ENCODE data around the gene GPR157. TPM values are rescaled to one million over a fixed set of nuclear protein-coding genes. Genes with fewer than 3 reads are reported as not detected.
"Not testable (repeated sequence)": the region's sequence is repeated elsewhere in the genome, so short reads cannot be mapped to it uniquely, and the experiment has no call there.

GPR157 gene
- polyA plus RNA-seq, 2 of the 4 experiments (the other 2 are of a cell fraction) = 3.6 to 4.7 TPM

DNA sequence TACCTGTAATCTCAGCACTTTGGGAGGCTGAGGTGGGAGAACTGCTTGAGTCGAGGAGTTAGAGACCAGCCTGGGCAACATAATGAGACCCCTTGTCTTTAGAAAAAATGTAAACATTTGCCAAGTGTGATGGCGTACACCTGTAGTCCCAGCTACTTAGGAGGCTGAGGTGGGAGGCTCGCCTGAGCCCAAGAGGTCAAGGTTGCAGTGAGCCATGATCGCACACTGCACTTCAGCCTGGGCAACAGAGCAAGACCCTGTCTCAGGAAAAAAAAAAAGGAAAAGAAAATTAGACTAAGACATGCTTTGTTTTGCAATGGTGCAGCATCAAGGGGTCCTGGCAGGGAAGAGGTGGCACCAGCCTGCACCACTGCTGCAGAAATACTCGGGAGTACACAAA lies 16.8 kb upstream of the GPR157 start (continued):
- TF ChIP-seq SREBF2 (IDR thresholded peaks at IDR 0.05) = no peak

DNA sequence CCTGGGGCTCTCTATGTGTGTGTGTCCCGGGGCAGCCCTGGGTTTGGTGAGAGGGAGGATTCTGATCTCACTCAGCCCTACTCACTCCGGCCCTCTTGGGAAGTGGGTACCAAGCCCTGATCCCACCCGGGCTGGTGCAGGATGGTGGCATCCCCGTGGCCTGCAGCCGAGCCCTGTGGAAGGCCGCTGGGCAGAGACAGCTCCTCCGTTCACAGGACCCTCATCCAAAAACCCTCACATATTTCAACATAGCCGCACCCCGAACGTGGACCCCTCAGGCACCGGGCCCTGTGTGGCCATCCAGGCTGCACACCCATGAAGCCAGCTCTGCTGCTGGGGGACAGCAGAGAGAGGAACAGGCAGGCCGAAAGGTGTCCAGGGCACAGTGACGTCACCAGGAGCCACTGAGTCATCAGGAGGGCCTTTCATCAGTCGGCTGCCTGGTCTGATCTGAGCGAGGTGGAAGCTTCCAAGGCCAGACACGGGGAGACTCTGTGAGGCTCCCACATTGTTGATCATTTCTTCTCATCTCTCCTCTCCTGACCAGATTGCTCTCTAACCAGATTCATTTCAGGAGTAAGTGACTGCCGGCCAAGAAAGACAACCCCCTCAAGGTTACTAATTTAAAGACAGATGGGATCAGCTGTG lies 16.2 kb upstream of the GPR157 start:
- Histone ChIP-seq H3K27ac (peak overlapping the region; percentile 46 to 80; a peak in 5 of 6 replicates), H3K4me2 (peak overlapping the region; percentile 50), H3K4me3 (no peak overlapping the region), H3K9me3 (no peaks in the 10 kb centered on the region), H3K4me1 (peaks cover 24% of the 10 kb centered on the region)
- FAIRE-seq = no peak
- ATAC-seq = peak; percentile 79 to 95
- DNase-seq (ENCODE audit: low read depth in 1 of 2, low spot score in 1 of 2) = peak; percentile 59 to 76
- POLR2A ChIA-PET = no interaction called here
- TF ChIP-seq, protein P1, sequence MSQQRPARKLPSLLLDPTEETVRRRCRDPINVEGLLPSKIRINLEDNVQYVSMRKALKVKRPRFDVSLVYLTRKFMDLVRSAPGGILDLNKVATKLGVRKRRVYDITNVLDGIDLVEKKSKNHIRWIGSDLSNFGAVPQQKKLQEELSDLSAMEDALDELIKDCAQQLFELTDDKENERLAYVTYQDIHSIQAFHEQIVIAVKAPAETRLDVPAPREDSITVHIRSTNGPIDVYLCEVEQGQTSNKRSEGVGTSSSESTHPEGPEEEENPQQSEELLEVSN (IDR thresholded peaks at IDR 0.05; ENCODE audit: borderline replicate concordance, low read depth) = no peak
- TF ChIP-seq FOSL2 (IDR thresholded peaks at IDR 0.05) = peak; percentile 26; the same call in 1 of the 2 replicates
- TF ChIP-seq FOSL2 (CRISPR knock-in tag; IDR thresholded peaks at IDR 0.05) = peak; percentile 73
- TF ChIP-seq ZSCAN20 (CRISPR knock-in tag; IDR thresholded peaks at IDR 0.05) = no peak
- CTCF ChIA-PET = interaction anchor here (0.7 to 1.2 kb wide), 4 partner anchors 9 to 90 kb away, joined by 3 read pairs; partner anchors contain the start of gene H6PD
- WGBS (ENCODE audit: missing lambda C conversion rate) = 56% methylated on average over 8 of the region's 17 CpGs

DNA sequence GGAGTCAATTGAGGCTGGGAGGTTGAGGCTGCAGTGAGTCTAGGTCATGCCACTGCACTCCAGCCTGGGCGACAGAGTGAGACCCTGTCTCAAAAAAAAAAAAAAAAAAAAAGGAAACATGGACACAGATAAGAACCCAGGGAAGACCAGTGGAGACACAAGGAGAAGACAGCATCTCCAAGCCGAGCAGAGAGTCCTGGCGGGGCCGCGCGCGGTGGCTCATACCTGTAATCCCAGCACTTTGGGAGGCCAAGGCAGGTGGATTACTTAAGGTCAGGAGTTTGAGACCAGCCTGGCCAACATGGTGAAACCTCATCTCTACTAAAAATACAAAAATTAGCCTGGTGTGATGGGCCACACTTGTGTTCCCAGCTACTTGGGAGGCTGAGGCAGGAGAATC lies 15.6 kb upstream of the GPR157 start:
- Histone ChIP-seq H3K4me1 (peaks cover 24% of the 10 kb centered on the region), H3K27ac (peak overlapping the region in 1 of 2 experiments; percentile 80; a peak in 4 of 6 replicates)
- H3K4me3 ChIP-seq; DNase-seq (ENCODE audit: low read depth in 1 of 2, low spot score in 1 of 2); H3K4me2 ChIP-seq; H3K9me3 ChIP-seq; ATAC-seq; POLR2A ChIA-PET; FAIRE-seq: not testable (repeated sequence)
- CTCF ChIA-PET = interaction anchor here (0.6 to 0.8 kb wide), 3 partner anchors 9 to 320 kb away, joined by 3 read pairs; no protein-coding TSS in a partner anchor
- WGBS (ENCODE audit: missing lambda C conversion rate) = 98% methylated on average over 6 of the region's 7 CpGs

DNA sequence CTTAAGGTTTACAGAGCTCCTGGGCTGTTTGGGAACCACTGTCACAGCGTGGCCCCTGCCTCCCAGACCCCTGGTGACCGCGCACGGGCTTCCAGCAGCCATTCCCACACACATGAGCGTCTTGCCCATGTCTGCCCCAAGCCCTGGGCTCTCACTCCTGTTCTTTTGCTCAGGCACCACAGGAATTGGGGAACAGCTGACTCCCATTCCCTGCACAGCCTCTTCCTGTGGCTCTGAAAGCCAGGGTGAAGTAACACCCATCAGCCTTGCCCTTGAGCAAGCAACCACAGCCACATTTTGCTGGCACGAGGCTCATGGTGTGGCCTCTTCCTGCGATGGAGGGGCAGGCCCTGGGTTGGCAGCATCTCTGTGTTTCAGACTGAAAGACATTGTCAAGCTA lies 14.3 kb upstream of the GPR157 start:
- POLR2A ChIA-PET = no interaction called here
- Histone ChIP-seq H3K4me2 (no peak overlapping the region), H3K4me3 (no peak overlapping the region), H3K27ac (peak overlapping the region in 1 of 2 experiments; percentile 77; a peak in 3 of 6 replicates), H3K4me1 (peaks cover 24% of the 10 kb centered on the region), H3K9me3 (no peaks in the 10 kb centered on the region)
- TF ChIP-seq NR3C1 (IDR thresholded peaks at IDR 0.05) (no peak), ZSCAN20 (CRISPR knock-in tag; IDR thresholded peaks at IDR 0.05) (no peak), TP53 (CRISPR knock-in tag; IDR thresholded peaks at IDR 0.05) (no peak), EHMT2 (IDR thresholded peaks at IDR 0.05; ENCODE audit: low read depth) (no peak), CHD4 (IDR thresholded peaks at IDR 0.05; ENCODE audit: borderline replicate concordance) (no peak), NPAS2 (CRISPR knock-in tag; IDR thresholded peaks at IDR 0.05; ENCODE audit: borderline replicate concordance) (no peak), ZC3H11A (IDR thresholded peaks at IDR 0.05) (no peak), FOSL2 (IDR thresholded peaks at IDR 0.05) (no peak), FOSL2 (CRISPR knock-in tag; IDR thresholded peaks at IDR 0.05) (no peak), SMC3 (IDR thresholded peaks at IDR 0.05) (no peak), ZFP36 (IDR thresholded peaks at IDR 0.05; ENCODE audit: borderline replicate concordance, partially characterized antibody) (no peak), GATA3 (IDR thresholded peaks at IDR 0.05; ENCODE audit: borderline replicate concordance) (no peak), RNF2 (IDR thresholded peaks at IDR 0.05; ENCODE audit: borderline replicate concordance, low read depth) (no peak), FOSB (CRISPR knock-in tag; IDR thresholded peaks at IDR 0.05) (no peak), PHF8 (IDR thresholded peaks at IDR 0.05; ENCODE audit: borderline replicate concordance, low read depth) (no peak)
- TF ChIP-seq, protein P2, sequence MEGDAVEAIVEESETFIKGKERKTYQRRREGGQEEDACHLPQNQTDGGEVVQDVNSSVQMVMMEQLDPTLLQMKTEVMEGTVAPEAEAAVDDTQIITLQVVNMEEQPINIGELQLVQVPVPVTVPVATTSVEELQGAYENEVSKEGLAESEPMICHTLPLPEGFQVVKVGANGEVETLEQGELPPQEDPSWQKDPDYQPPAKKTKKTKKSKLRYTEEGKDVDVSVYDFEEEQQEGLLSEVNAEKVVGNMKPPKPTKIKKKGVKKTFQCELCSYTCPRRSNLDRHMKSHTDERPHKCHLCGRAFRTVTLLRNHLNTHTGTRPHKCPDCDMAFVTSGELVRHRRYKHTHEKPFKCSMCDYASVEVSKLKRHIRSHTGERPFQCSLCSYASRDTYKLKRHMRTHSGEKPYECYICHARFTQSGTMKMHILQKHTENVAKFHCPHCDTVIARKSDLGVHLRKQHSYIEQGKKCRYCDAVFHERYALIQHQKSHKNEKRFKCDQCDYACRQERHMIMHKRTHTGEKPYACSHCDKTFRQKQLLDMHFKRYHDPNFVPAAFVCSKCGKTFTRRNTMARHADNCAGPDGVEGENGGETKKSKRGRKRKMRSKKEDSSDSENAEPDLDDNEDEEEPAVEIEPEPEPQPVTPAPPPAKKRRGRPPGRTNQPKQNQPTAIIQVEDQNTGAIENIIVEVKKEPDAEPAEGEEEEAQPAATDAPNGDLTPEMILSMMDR (IDR thresholded peaks at IDR 0.05) = no peak
- TF ChIP-seq, protein P3, sequence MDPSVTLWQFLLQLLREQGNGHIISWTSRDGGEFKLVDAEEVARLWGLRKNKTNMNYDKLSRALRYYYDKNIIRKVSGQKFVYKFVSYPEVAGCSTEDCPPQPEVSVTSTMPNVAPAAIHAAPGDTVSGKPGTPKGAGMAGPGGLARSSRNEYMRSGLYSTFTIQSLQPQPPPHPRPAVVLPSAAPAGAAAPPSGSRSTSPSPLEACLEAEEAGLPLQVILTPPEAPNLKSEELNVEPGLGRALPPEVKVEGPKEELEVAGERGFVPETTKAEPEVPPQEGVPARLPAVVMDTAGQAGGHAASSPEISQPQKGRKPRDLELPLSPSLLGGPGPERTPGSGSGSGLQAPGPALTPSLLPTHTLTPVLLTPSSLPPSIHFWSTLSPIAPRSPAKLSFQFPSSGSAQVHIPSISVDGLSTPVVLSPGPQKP (IDR thresholded peaks at IDR 0.05; ENCODE audit: low read depth, low read length) = no peak
- DNase-seq (ENCODE audit: low read depth in 1 of 2, low spot score in 1 of 2) (no peak), FAIRE-seq (no peak), ATAC-seq (peak in 1 of 2 experiments; percentile 21; a peak in 3 of 6 replicates)
- WGBS (ENCODE audit: missing lambda C conversion rate) = 73% methylated on average over 6 of the region's 7 CpGs
- CTCF ChIA-PET = interaction anchor here (1.0 to 3.5 kb wide), 6 partner anchors 8 to 110 kb away, joined by 3 to 40 read pairs (median 10); partner anchors contain the start of gene GPR157
